Naive B cell (primary cell): ENCODE results near the gene AP1M1. TPM values are rescaled to one million over a fixed set of nuclear protein-coding genes. Genes with fewer than 3 reads are reported as not detected.

Experiments used
- ATAC-seq, 2 donors: fragments of 150-1000 bp; cut with Tn5 transposase; 2 replicates each; pipeline ENCODE4 v1.10.0; 2021; ENCODE audit warnings: low read depth in 2 of 2, mild to moderate bottlenecking in 2 of 2, moderate library complexity in 2 of 2
- DNase-seq: peaks from one replicate; pipeline ENCODE4 v3.0.0; 2022
- H3K27ac Mint-ChIP-seq, 6 donors: one replicate each; pipeline ENCODE4 v1.8.0; 2020 to 2022; ENCODE audit warnings: mild to moderate bottlenecking in 6 of 6, mixed read lengths in 6 of 6, moderate library complexity in 5 of 6, inconsistent platforms in 2 of 6
- H3K27me3 Mint-ChIP-seq, 3 donors: one replicate each; pipeline ENCODE4 v1.8.0; 2021 to 2022; ENCODE audit warnings: mixed read lengths in 3 of 3, mild to moderate bottlenecking in 1 of 3
- H3K36me3 Mint-ChIP-seq, 2 donors: one replicate each; pipeline ENCODE4 v1.8.0; 2020 to 2022; ENCODE audit warnings: mixed read lengths in 2 of 2, inconsistent platforms in 1 of 2, mild to moderate bottlenecking in 1 of 2
- H3K4me1 Mint-ChIP-seq, 3 donors: one replicate each; pipeline ENCODE4 v1.8.0; 2020 to 2022; ENCODE audit warnings: mixed read lengths in 3 of 3, inconsistent platforms in 1 of 3, mild to moderate bottlenecking in 1 of 3, moderate library complexity in 1 of 3
- H3K4me3 Mint-ChIP-seq, 8 donors: one replicate each; pipeline ENCODE4 v1.8.0; 2020 to 2022; ENCODE audit warnings: mild to moderate bottlenecking in 8 of 8, mixed read lengths in 8 of 8, moderate library complexity in 8 of 8, inconsistent platforms in 2 of 8
- H3K9me3 Mint-ChIP-seq, 7 donors: one replicate each; pipeline ENCODE4 v1.8.0; 2020 to 2022; ENCODE audit warnings: mixed read lengths in 7 of 7, mild to moderate bottlenecking in 5 of 7, inconsistent platforms in 2 of 7, moderate library complexity in 1 of 7
- polyA plus RNA-seq, 6 donors: library from polyadenylated mRNA; unstranded; fragments of 300-500 nt; fragmentation: Illumina TruSeq; gene quantifications; one replicate each; pipeline ENCODE4 v1.2.3, GENCODE V29; 2021; ENCODE audit warnings: low read depth in 6 of 6

AP1M1 gene
- 100 to 1,000 TPM; 121 to 135 (median 122) TPM for polyA plus RNA-seq

GRCh38 chr19:16197622-16198369 is at the start of gene AP1M1:
TSS of gene AP1M1 (plus strand) at chr19:16197911. CDS start at chr19:16198027, 116 bp downstream.
- H3K4me1 Mint-ChIP-seq, result peaks cover 30 to 48% (median 37%) of the 10 kb centered on the region in 3 donors
- H3K9me3 Mint-ChIP-seq, result no peaks in the 10 kb centered on the region
- peak within 1 kb of the TSS; percentile 89 to 99 (median 96) for H3K27ac Mint-ChIP-seq
- DNase-seq, result peak; percentile 99
- no peaks in the 10 kb centered on the region for H3K27me3 Mint-ChIP-seq
- H3K36me3 Mint-ChIP-seq, result peaks cover 0 to 3% of the 10 kb centered on the region in 2 donors
- H3K4me3 Mint-ChIP-seq, result peak within 1 kb of the TSS; percentile 77 to 95 (median 92)
- peak; percentile 85 to 87 for ATAC-seq

GRCh38 chr19:16148443-16149229 is 49.1 kb upstream of the AP1M1 start:
- peaks cover 0 to under 1% of the 10 kb centered on the region in 2 donors for H3K36me3 Mint-ChIP-seq
- H3K9me3 Mint-ChIP-seq, result no peaks in the 10 kb centered on the region
- peaks cover 24 to 71% (median 49%) of the 10 kb centered on the region in 3 donors for H3K4me1 Mint-ChIP-seq
- H3K27me3 Mint-ChIP-seq, result no peaks in the 10 kb centered on the region
- H3K27ac Mint-ChIP-seq, result peak overlapping the region; percentile 93 to 99 (median 94)
- peak overlapping the region; percentile 38 to 90 (median 80) for H3K4me3 Mint-ChIP-seq
- ATAC-seq (no peak), DNase-seq (no peak)

- H3K27ac Mint-ChIP-seq, result peak overlapping the region in 5 of 6 donors; percentile 13 to 76 (median 63)
- peak overlapping the region in 1 of 8 donors; percentile 63 for H3K4me3 Mint-ChIP-seq
- peaks cover 11 to 25% of the 10 kb centered on the region in 2 donors for H3K36me3 Mint-ChIP-seq
- no peaks in the 10 kb centered on the region for H3K9me3 Mint-ChIP-seq
- DNase-seq (no peak), ATAC-seq (no peak)
- H3K27me3 Mint-ChIP-seq, result no peaks in the 10 kb centered on the region
- peaks cover 24 to 52% (median 49%) of the 10 kb centered on the region in 3 donors for H3K4me1 Mint-ChIP-seq
These were observed 44.0 kb upstream of the AP1M1 start for GRCh38 chr19:16153582-16154336.

GRCh38 chr19:16154557-16154956 is 43.2 kb upstream of the AP1M1 start:
- Mint-ChIP-seq H3K4me3 (peak overlapping the region in 3 of 8 donors; percentile 37 to 63 (median 43)), H3K9me3 (no peaks in the 10 kb centered on the region), H3K27ac (peak overlapping the region in 3 of 6 donors; percentile 25 to 70 (median 63)), H3K27me3 (no peaks in the 10 kb centered on the region), H3K4me1 (peaks cover 16 to 45% (median 41%) of the 10 kb centered on the region in 3 donors), H3K36me3 (peaks cover 11 to 25% of the 10 kb centered on the region in 2 donors)
- no peak for ATAC-seq
- DNase-seq, result no peak

GRCh38 chr19:16155128-16155527 is 42.6 kb upstream of the AP1M1 start:
- Mint-ChIP-seq H3K4me3 (peak overlapping the region in 5 of 8 donors; percentile 43 to 79 (median 62)), H3K27ac (peak overlapping the region in 5 of 6 donors; percentile 39 to 95 (median 70)), H3K36me3 (peaks cover 11 to 25% of the 10 kb centered on the region in 2 donors), H3K4me1 (peaks cover 15 to 40% (median 36%) of the 10 kb centered on the region in 3 donors), H3K27me3 (no peaks in the 10 kb centered on the region), H3K9me3 (no peaks in the 10 kb centered on the region)
- DNase-seq (no peak), ATAC-seq (no peak)

- no peak overlapping the region for H3K4me3 Mint-ChIP-seq
- H3K27ac Mint-ChIP-seq, result peak overlapping the region in 3 of 6 donors; percentile 41 to 88 (median 50)
- ATAC-seq, result no peak
- H3K27me3 Mint-ChIP-seq, result no peaks in the 10 kb centered on the region
- peaks cover 11 to 25% of the 10 kb centered on the region in 2 donors for H3K36me3 Mint-ChIP-seq
- DNase-seq, result no peak
- H3K4me1 Mint-ChIP-seq, result peaks cover 15 to 39% (median 34%) of the 10 kb centered on the region in 3 donors
- H3K9me3 Mint-ChIP-seq, result no peaks in the 10 kb centered on the region
These were observed 40.8 kb upstream of the AP1M1 start for GRCh38 chr19:16156904-16157303.

- peaks cover 11 to 25% of the 10 kb centered on the region in 2 donors for H3K36me3 Mint-ChIP-seq
- ATAC-seq, result no peak
- H3K27me3 Mint-ChIP-seq, result no peaks in the 10 kb centered on the region
These were observed 40.1 kb upstream of the AP1M1 start for GRCh38 chr19:16157601-16158000.

GRCh38 chr19:16159655-16160054 is 38.1 kb upstream of the AP1M1 start:
- Mint-ChIP-seq H3K27me3 (no peaks in the 10 kb centered on the region), H3K4me3 (no peak overlapping the region), H3K9me3 (no peaks in the 10 kb centered on the region), H3K4me1 (peaks cover 12 to 26% (median 13%) of the 10 kb centered on the region in 3 donors), H3K27ac (peak overlapping the region in 3 of 6 donors; percentile 24 to 77 (median 52)), H3K36me3 (peaks cover 8 to 21% of the 10 kb centered on the region in 2 donors)
- ATAC-seq (no peak), DNase-seq (no peak)

More at GRCh38 chr19:16157601-16158000, 40.1 kb upstream of the AP1M1 start:
- no peaks in the 10 kb centered on the region for H3K9me3 Mint-ChIP-seq
- no peak for DNase-seq
- H3K4me3 Mint-ChIP-seq, result no peak overlapping the region
- peak overlapping the region in 3 of 6 donors; percentile 4 to 44 (median 41) for H3K27ac Mint-ChIP-seq
- H3K4me1 Mint-ChIP-seq, result peaks cover 15 to 39% (median 32%) of the 10 kb centered on the region in 3 donors

GRCh38 chr19:16160445-16160942 is 37.2 kb upstream of the AP1M1 start:
- ATAC-seq, result no peak

GRCh38 chr19:16160943-16161560 is 36.7 kb upstream of the AP1M1 start:
- no peaks in the 10 kb centered on the region for H3K9me3 Mint-ChIP-seq
- ATAC-seq (no peak), DNase-seq (no peak)
- H3K4me1 Mint-ChIP-seq, result peaks cover 0 to 12% (median 0%) of the 10 kb centered on the region in 3 donors
- H3K27me3 Mint-ChIP-seq, result no peaks in the 10 kb centered on the region
- H3K36me3 Mint-ChIP-seq, result peaks cover 0 to 8% of the 10 kb centered on the region in 2 donors
- no peak overlapping the region for H3K4me3 Mint-ChIP-seq
- peak overlapping the region in 1 of 6 donors; percentile 34 for H3K27ac Mint-ChIP-seq

More at GRCh38 chr19:16160445-16160942, 37.2 kb upstream of the AP1M1 start:
- Mint-ChIP-seq H3K36me3 (peaks cover 0 to 13% of the 10 kb centered on the region in 2 donors), H3K27ac (peak overlapping the region in 1 of 6 donors; percentile 69), H3K4me1 (peaks cover 4 to 18% (median 4%) of the 10 kb centered on the region in 3 donors), H3K27me3 (no peaks in the 10 kb centered on the region), H3K4me3 (no peak overlapping the region), H3K9me3 (no peaks in the 10 kb centered on the region)
- no peak for DNase-seq

GRCh38 chr19:16161840-16162239 is 35.9 kb upstream of the AP1M1 start:
- ATAC-seq (no peak), DNase-seq (no peak)
- H3K9me3 Mint-ChIP-seq, result no peaks in the 10 kb centered on the region
- no peaks in the 10 kb centered on the region for H3K27me3 Mint-ChIP-seq
- peaks cover 0 to 8% (median 0%) of the 10 kb centered on the region in 3 donors for H3K4me1 Mint-ChIP-seq
- peak overlapping the region in 2 of 6 donors; percentile 47 to 63 for H3K27ac Mint-ChIP-seq
- no peak overlapping the region for H3K4me3 Mint-ChIP-seq
- peaks cover 0 to 4% of the 10 kb centered on the region in 2 donors for H3K36me3 Mint-ChIP-seq

- no peaks in the 10 kb centered on the region for H3K27me3 Mint-ChIP-seq
- ATAC-seq, result no peak
These were observed 33.4 kb upstream of the AP1M1 start for GRCh38 chr19:16164222-16164890.

More at GRCh38 chr19:16164222-16164890, 33.4 kb upstream of the AP1M1 start:
- no peak overlapping the region for H3K27ac Mint-ChIP-seq
- DNase-seq, result no peak
- H3K4me3 Mint-ChIP-seq, result no peak overlapping the region
- H3K36me3 Mint-ChIP-seq, result no peaks in the 10 kb centered on the region
- peaks cover 0 to 2% (median 0%) of the 10 kb centered on the region in 7 donors for H3K9me3 Mint-ChIP-seq
- H3K4me1 Mint-ChIP-seq, result peaks cover 15 to 22% (median 17%) of the 10 kb centered on the region in 3 donors
